Retinal pigment epithelial cell (primary cell): ENCODE data around the gene CTTNBP2.
"Not testable (repeated sequence)": the region's sequence is repeated elsewhere in the genome, so short reads cannot be mapped to it uniquely, and the experiment has no call there.

Experiments used
- DNase-seq: peaks from one replicate; pipeline ENCODE4 v3.0.0-alpha.2; 2010; ENCODE audit warnings: low read depth
- H3K4me3 ChIP-seq: 2 replicates; pipeline ENCODE4 v1.5.1; 2011; ENCODE audit warnings: mild to moderate bottlenecking, low read length, control low read depth, moderate library complexity
- CTCF ChIP-seq: conservative IDR thresholded peaks from 2 replicates; pipeline ENCODE4 v1.5.1; 2011; ENCODE audit warnings: low read depth, low read length, control low read depth, inconsistent platforms

Gene CTTNBP2

GRCh38 chr7:117719377-117719776, 153.9 kb downstream of the CTTNBP2 start:
- no peak for TF ChIP-seq CTCF
- no peak overlapping the region for H3K4me3 ChIP-seq
- DNase-seq: no peak

DNA sequence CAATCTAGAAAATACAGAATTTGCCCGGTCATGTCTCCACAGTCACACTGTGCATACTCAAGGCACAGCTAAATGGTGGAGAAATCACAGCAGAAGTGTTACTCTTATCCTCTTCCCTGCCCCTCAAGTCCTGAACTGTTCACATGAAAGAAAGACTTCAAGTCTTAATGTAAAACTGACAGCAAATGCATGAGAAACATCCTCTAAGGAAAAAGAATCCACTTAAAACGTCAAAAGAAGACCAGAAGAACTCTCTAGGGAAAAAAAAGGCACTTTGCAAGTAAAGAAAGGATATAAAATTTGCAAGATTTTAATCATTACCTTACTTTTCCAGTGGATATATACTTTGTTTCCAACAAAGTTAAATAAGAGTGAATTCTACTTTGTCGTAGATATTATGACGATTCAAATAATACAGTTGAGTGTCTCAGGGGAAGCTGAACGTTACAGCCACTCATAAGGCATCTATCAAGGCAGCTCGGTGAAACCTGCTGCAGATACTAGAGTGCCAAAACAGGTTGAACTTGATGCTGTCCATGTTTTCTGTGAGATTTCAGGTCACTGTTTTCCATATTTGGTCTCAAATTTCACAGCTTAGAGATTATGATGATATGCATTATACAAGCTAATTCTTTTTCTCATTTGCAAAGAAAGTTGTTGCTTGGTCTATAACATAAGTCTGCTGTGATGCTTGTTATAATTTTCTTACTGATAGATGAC, 155.0 kb downstream of the CTTNBP2 start:
- DNase-seq: no peak
- no peak for TF ChIP-seq CTCF
- no peak overlapping the region for H3K4me3 ChIP-seq

GRCh38 chr7:117717357-117717756, 155.9 kb downstream of the CTTNBP2 start:
- no peak for TF ChIP-seq CTCF
- DNase-seq: no peak
- no peak overlapping the region for H3K4me3 ChIP-seq

- no peak overlapping the region for H3K4me3 ChIP-seq
- DNase-seq: no peak
- no peak for TF ChIP-seq CTCF
These were observed 156.4 kb downstream of the CTTNBP2 start for GRCh38 chr7:117716707-117717299.

DNA sequence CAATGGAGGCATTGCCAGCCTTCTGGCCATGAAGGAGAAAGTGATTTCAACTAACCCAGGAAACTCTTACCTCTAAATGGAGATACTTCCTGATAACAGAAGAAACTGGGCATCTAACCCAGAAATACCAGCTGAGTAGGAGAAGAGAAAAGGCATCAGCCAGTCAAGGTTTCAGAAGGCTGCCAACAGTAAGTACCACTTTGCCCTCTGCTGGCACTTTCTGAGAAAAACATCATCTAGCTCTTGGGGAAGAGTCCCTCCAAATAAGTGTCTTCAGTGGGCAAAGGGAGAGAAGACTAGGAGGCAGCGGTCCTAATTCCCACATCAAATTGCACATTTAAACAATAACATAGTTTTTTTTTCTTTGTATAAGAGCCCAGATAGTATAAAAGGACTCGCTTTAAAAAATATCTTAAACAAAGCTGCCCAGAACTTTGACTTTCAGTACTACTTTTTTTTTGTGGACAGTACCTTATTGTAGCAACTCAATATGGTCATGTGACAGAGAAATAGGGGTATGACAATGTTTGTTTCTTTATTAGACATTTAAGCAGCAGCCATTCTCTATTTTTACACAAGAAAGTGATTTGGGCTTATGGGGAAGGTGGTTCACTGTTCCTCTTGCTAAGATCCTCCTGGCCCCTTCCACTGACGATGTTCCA, 157.3 kb downstream of the CTTNBP2 start:
- DNase-seq: peak; percentile 29
- TF ChIP-seq CTCF: peak; percentile 72
- no peak overlapping the region for H3K4me3 ChIP-seq

- TF ChIP-seq CTCF: no peak
- no peak overlapping the region for H3K4me3 ChIP-seq
- DNase-seq: no peak
These were observed 161.7 kb downstream of the CTTNBP2 start for GRCh38 chr7:117711556-117711955.

DNA sequence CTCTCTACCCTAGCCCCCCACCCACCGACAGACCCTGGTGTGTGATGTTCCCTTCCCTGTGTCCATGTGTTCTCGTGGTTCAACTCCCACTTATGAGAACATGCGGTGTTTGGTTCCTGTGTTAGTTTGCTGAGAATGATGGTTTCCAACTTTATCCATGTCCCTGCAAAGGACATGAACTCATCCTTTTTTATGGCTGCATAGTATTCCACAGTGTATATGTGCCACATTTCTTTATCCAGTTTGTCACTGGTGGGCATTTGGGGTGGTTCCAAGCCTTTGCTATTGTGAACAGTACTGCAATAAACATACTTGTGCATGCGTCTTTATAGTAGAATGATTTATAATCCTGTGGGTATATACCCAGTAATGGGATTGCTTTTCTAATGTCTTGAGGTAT, 165.1 kb downstream of the CTTNBP2 start:
- H3K4me3 ChIP-seq, DNase-seq: not testable (repeated sequence)
